MM.1S (cell line): ENCODE results near the gene TSPOAP1.

Experiments
- EZH2 ChIP-seq: fragments of 300-600 bp; sonication (generic); optimal IDR thresholded peaks from 2 replicates; pipeline ENCODE3; 2017; ENCODE audit warnings: low read depth, mild to moderate bottlenecking, antibody characterized with exemption, low read length, mixed read lengths
- EZH2phosphoT487 ChIP-seq: fragments of 300-600 bp; sonication (generic); IDR thresholded peaks from 2 replicates; pipeline ENCODE4 v1.6.1; 2018; ENCODE audit warnings: antibody characterized with exemption, low read length
- TF ChIP-seq, protein P1 (sequence below): fragments of 300-600 bp; sonication (generic); IDR thresholded peaks from 2 replicates; pipeline ENCODE4 v1.5.1; 2016; ENCODE audit warnings: antibody characterized with exemption, low read length, mixed read lengths

DNA sequence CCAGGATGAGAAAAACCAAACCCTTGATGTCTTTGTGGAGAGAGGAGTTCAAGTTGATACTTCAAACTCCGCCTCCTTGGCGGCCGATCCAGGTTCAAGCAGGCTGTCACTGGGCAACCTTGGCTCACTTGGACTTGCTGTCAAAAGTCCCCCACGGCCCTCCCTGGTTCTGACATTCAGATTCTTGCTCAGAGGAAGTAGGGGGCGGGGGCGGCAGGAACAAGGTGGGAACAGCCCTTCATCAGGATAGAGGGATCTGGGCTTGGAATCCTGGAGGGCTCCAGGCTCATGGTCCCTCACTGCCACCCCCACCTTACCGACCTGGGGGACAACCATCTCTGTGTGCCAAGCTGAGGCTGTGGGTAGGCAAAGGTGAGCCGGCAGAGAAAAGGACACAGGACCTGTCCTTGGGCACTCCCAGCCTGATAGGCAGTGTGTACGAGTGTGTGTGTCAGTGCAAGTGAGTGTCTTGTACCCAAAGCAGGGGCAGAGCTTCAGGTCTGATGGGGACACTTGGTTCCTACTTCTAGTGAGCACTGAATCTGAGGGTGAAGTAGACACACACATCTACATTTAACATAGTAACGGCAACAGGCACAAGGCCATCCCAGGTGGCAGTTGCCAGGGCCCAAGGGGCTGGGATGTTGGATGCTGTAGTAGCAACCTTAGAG, 6.6 kb upstream of the TSPOAP1 start:
- TF ChIP-seq EZH2, result no peak
- TF ChIP-seq, protein P1, sequence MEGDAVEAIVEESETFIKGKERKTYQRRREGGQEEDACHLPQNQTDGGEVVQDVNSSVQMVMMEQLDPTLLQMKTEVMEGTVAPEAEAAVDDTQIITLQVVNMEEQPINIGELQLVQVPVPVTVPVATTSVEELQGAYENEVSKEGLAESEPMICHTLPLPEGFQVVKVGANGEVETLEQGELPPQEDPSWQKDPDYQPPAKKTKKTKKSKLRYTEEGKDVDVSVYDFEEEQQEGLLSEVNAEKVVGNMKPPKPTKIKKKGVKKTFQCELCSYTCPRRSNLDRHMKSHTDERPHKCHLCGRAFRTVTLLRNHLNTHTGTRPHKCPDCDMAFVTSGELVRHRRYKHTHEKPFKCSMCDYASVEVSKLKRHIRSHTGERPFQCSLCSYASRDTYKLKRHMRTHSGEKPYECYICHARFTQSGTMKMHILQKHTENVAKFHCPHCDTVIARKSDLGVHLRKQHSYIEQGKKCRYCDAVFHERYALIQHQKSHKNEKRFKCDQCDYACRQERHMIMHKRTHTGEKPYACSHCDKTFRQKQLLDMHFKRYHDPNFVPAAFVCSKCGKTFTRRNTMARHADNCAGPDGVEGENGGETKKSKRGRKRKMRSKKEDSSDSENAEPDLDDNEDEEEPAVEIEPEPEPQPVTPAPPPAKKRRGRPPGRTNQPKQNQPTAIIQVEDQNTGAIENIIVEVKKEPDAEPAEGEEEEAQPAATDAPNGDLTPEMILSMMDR, result no peak
- TF ChIP-seq EZH2phosphoT487, result no peak
